Measurements from ENCODE around the gene AKAP6. TPM values are rescaled to one million over a fixed set of nuclear protein-coding genes. Genes with fewer than 3 reads are reported as not detected.

AKAP6 gene
- total and polyA plus RNA-seq, 2 experiments from 2014 or later = 0.38 to 0.42 TPM

DNA sequence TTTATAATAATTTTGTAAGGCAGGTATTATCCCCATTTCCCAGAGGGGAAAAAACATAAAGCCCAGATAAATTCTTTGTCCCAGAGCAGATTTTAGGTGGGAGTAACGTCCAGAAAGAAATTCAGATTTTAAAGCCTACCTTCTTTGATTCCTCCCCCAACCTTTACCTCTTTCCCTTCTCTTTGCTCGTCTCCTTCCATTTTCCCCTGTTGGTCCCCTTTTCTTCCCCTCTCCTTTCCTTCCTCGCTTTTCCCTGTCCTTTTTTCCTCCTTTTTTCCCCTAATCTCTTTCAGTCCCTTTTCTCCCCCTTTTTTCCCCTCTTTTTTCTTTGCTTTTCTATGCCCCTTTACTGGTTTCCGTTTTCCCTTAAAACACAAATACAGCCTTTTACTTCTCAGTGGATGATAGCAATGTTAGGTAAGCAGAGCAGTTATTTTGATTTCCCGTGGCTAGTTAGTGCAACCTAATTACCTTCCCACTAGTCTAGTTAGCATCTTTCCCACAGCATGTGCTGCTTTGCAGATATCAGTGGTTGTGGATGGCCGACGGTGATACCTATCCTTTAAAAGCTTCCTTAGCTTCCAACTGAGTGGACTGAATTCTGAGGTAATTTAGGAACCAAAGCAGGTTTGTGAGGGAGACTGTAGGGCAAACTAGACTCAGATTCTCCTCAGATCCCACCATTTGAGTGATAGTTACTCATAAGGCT is 10.9 kb upstream of the AKAP6 start (continued):
- TF ChIP-seq, protein P1, sequence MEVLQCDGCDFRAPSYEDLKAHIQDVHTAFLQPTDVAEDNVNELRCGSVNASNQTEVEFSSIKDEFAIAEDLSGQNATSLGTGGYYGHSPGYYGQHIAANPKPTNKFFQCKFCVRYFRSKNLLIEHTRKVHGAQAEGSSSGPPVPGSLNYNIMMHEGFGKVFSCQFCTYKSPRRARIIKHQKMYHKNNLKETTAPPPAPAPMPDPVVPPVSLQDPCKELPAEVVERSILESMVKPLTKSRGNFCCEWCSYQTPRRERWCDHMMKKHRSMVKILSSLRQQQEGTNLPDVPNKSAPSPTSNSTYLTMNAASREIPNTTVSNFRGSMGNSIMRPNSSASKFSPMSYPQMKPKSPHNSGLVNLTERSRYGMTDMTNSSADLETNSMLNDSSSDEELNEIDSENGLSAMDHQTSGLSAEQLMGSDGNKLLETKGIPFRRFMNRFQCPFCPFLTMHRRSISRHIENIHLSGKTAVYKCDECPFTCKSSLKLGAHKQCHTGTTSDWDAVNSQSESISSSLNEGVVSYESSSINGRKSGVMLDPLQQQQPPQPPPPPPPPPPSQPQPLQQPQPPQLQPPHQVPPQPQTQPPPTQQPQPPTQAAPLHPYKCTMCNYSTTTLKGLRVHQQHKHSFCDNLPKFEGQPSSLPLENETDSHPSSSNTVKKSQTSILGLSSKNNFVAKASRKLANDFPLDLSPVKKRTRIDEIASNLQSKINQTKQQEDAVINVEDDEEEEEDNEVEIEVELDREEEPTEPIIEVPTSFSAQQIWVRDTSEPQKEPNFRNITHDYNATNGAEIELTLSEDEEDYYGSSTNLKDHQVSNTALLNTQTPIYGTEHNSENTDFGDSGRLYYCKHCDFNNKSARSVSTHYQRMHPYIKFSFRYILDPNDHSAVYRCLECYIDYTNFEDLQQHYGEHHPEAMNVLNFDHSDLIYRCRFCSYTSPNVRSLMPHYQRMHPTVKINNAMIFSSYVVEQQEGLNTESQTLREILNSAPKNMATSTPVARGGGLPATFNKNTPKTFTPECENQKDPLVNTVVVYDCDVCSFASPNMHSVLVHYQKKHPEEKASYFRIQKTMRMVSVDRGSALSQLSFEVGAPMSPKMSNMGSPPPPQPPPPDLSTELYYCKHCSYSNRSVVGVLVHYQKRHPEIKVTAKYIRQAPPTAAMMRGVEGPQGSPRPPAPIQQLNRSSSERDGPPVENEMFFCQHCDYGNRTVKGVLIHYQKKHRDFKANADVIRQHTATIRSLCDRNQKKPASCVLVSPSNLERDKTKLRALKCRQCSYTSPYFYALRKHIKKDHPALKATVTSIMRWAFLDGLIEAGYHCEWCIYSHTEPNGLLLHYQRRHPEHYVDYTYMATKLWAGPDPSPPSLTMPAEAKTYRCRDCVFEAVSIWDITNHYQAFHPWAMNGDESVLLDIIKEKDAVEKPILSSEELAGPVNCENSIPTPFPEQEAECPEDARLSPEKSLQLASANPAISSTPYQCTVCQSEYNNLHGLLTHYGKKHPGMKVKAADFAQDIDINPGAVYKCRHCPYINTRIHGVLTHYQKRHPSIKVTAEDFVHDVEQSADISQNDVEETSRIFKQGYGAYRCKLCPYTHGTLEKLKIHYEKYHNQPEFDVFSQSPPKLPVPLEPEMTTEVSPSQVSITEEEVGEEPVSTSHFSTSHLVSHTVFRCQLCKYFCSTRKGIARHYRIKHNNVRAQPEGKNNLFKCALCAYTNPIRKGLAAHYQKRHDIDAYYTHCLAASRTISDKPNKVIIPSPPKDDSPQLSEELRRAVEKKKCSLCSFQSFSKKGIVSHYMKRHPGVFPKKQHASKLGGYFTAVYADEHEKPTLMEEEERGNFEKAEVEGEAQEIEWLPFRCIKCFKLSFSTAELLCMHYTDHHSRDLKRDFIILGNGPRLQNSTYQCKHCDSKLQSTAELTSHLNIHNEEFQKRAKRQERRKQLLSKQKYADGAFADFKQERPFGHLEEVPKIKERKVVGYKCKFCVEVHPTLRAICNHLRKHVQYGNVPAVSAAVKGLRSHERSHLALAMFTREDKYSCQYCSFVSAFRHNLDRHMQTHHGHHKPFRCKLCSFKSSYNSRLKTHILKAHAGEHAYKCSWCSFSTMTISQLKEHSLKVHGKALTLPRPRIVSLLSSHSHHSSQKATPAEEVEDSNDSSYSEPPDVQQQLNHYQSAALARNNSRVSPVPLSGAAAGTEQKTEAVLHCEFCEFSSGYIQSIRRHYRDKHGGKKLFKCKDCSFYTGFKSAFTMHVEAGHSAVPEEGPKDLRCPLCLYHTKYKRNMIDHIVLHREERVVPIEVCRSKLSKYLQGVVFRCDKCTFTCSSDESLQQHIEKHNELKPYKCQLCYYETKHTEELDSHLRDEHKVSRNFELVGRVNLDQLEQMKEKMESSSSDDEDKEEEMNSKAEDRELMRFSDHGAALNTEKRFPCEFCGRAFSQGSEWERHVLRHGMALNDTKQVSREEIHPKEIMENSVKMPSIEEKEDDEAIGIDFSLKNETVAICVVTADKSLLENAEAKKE (CRISPR knock-in tag; IDR thresholded peaks at IDR 0.05) = no peak
- TF ChIP-seq ZNF331 (CRISPR knock-in tag; IDR thresholded peaks at IDR 0.05; ENCODE audit: low read depth) = no peak
- no peak for TF ChIP-seq CREB1 (CRISPR knock-in tag; IDR thresholded peaks at IDR 0.05; ENCODE audit: low read depth)
- TF ChIP-seq, protein P2, sequence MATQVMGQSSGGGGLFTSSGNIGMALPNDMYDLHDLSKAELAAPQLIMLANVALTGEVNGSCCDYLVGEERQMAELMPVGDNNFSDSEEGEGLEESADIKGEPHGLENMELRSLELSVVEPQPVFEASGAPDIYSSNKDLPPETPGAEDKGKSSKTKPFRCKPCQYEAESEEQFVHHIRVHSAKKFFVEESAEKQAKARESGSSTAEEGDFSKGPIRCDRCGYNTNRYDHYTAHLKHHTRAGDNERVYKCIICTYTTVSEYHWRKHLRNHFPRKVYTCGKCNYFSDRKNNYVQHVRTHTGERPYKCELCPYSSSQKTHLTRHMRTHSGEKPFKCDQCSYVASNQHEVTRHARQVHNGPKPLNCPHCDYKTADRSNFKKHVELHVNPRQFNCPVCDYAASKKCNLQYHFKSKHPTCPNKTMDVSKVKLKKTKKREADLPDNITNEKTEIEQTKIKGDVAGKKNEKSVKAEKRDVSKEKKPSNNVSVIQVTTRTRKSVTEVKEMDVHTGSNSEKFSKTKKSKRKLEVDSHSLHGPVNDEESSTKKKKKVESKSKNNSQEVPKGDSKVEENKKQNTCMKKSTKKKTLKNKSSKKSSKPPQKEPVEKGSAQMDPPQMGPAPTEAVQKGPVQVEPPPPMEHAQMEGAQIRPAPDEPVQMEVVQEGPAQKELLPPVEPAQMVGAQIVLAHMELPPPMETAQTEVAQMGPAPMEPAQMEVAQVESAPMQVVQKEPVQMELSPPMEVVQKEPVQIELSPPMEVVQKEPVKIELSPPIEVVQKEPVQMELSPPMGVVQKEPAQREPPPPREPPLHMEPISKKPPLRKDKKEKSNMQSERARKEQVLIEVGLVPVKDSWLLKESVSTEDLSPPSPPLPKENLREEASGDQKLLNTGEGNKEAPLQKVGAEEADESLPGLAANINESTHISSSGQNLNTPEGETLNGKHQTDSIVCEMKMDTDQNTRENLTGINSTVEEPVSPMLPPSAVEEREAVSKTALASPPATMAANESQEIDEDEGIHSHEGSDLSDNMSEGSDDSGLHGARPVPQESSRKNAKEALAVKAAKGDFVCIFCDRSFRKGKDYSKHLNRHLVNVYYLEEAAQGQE (IDR thresholded peaks at IDR 0.05; ENCODE audit: unreplicated experiment) = no peak

Measured in GM23338 (cell line).